Smooth muscle cell of the brain vasculature (primary cell): ENCODE measurements around the gene CCDC112.
"Not testable (repeated sequence)": the region's sequence is repeated elsewhere in the genome, so short reads cannot be mapped to it uniquely, and the experiment has no call there.

Experiments
- DNase-seq: peaks from one replicate; pipeline ENCODE4 v3.0.0-alpha.2; 2012; ENCODE audit warnings: low read depth, low spot score

CCDC112 gene

GRCh38 chr5:115262321-115263077 lies 34.0 kb downstream of the CCDC112 start, which contains the start of gene PGGT1B:
PGGT1B (minus strand) TSS chr5:115262877; CDS start chr5:115262851, 26 bp downstream.
- no peak for DNase-seq

GRCh38 chr5:115262011-115262320 lies 34.5 kb downstream of the CCDC112 start:
- no peak for DNase-seq

- no peak for DNase-seq
Observed at GRCh38 chr5:115260248-115260647, 36.2 kb downstream of the CCDC112 start.

DNA sequence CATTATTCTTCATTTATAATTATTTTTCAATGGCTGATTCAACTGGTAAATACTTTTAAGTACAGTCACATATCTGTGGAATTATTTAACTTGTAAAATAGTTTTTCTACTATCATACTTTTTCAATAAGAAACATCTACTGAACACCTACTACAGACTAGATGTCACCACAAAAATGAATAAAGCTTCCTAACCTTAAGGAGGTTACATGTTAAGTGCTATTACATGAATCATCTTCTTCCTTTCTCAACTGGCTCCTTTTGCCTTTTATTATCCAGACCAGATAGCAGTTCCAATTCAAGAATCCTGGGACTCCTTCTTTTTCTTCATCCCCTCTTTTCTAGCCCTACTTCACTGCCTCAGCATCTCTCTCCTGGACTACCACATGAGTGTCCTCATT lies 38.5 kb downstream of the CCDC112 start:
- no peak for DNase-seq

DNA sequence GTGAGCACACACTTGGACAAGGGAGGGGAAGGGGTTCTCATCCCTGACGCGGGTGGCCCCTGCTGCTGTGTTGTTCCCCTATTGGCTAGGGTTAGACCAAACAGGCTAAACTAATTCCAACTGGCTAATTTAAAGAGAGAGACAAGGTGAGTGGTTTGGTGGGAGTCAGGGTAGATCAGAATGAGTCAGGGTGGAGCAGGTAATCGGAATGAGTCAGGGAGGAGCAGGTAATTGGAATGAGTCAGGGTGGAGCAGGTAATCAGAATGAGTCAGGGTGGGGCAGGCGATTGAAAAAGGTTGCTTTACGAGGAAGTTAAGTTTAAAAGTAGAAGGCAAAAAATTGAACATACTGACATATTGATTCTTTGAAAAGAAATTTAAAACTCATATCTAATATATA lies 47.1 kb downstream of the CCDC112 start:
- DNase-seq, result not testable (repeated sequence)

- DNase-seq, result no peak
Observed at GRCh38 chr5:115246361-115246991, 50.0 kb downstream of the CCDC112 start.

DNA sequence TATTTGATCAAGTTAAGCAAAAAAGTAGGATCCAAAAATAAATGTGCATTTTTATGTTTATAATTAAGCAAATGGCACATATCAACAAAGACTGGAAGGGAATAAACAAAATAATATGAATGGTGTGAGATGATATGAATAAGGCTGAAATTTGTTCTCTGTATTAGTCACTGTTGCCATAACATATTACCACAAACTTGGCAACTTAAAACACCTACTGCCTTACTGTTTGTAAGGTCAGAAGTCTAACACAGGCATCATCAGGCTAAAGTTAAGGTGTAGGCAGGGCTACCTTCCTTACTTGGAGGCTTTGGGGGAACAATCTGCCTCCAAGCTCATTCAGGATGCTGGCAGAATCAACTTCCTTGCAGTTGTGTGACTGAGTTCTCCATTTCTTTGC lies 53.0 kb downstream of the CCDC112 start:
- no peak for DNase-seq

- DNase-seq, result no peak
Observed at GRCh38 chr5:115241881-115242642, 54.4 kb downstream of the CCDC112 start.

DNA sequence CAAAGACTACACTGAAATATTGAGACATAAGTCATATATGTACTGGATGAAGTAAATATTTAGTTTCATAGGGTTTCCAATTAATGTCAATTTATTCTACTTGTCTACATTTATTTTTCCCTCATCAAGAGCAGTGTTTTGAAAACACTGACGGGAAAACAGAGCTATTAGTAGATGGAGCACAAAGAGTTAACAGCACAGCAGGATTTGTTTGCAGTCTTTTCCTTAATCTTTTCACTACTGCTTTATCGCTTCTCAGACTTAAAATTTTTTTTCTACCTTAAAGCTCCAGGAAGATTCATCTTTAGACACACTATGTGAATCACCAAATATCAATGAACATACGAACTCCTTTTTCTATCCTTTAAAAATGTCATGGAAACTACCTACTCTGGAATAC lies 59.4 kb downstream of the CCDC112 start:
- DNase-seq, result no peak

DNA sequence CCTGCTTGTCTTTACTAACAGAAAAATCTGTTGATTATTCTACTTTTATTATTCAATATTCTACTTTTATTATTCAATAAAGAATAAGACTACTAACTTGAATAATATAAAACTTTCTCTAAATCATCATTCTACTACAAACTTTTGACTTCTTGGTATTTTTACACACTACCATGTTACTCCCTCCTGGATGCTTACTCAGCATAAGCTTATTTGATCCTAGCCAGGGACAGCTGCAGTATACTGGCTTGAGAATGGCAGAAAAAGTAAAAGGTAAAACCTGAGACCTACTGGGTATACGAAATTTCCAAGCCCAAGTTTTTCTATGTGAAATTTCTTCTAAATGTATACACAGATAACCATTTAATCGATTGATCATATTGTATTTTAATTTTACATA lies 59.9 kb downstream of the CCDC112 start:
- DNase-seq, result no peak

DNA sequence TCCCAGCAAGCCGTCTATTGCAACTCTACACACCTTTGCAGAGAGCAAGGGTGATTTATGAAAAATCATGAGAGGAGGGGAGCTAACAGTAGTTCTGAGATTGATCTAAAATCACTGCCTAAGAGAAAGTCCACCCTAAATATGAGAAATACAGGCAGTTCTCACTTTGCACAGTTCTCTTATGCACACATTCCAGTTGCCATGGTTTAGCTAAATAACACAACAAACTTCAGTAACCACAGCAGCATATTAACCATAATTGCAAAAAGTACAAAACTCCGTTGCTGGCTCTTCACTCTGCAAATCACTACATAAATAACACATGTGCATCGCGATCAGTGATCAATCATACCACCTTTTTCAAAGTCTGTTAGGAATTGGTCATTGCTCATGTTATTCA lies 64.9 kb downstream of the CCDC112 start:
- DNase-seq, result no peak

GRCh38 chr5:115229606-115230005 lies 66.8 kb downstream of the CCDC112 start:
- no peak for DNase-seq

GRCh38 chr5:115227281-115227680 lies 69.2 kb downstream of the CCDC112 start:
- no peak for DNase-seq
